ENCODE data around the gene SEL1L3.

- no peak for TF ChIP-seq CTCF (conservative IDR thresholded peaks at IDR 0.05 in 1 of 2, IDR thresholded peaks at IDR 0.05 in 1 of 2; ENCODE audit: low read depth in 1 of 2, low read length in 2 of 2)
- no peak for TF ChIP-seq EZH2 (IDR thresholded peaks at IDR 0.05; ENCODE audit: low read length, missing control alignments)
These were observed 134.9 kb downstream of the SEL1L3 start for GRCh38 chr4:25727711-25728493.
